HG03571 (cell line): ENCODE results near the gene WHRN.

Experiments used
- ATAC-seq: cut with Tn5 transposase; IDR thresholded peaks from one replicate; pipeline ENCODE4 v1.9.1; 2021; ENCODE audit not compliant: unreplicated experiment

The WHRN gene

GRCh38 chr9:114473447-114473801, 31.8 kb downstream of the WHRN start:
- ATAC-seq = no peak

GRCh38 chr9:114472765-114473446, 32.4 kb downstream of the WHRN start:
- no peak for ATAC-seq

GRCh38 chr9:114471157-114471556, 34.1 kb downstream of the WHRN start:
- ATAC-seq = no peak

GRCh38 chr9:114470581-114470980, 34.7 kb downstream of the WHRN start:
- ATAC-seq = no peak

GRCh38 chr9:114470121-114470520, 35.2 kb downstream of the WHRN start:
- ATAC-seq = no peak

- ATAC-seq = no peak
Measured at GRCh38 chr9:114469091-114469853, 36.0 kb downstream of the WHRN start.

GRCh38 chr9:114467910-114468309, 37.4 kb downstream of the WHRN start:
- no peak for ATAC-seq

GRCh38 chr9:114467226-114467750, 38.0 kb downstream of the WHRN start:
- ATAC-seq = no peak

- ATAC-seq = no peak
Measured at GRCh38 chr9:114465906-114466900, 39.1 kb downstream of the WHRN start.

- no peak for ATAC-seq
Measured at GRCh38 chr9:114465417-114465816, 39.9 kb downstream of the WHRN start.

GRCh38 chr9:114464281-114465051, 40.8 kb downstream of the WHRN start:
- ATAC-seq = no peak

- ATAC-seq = no peak
Measured at GRCh38 chr9:114462791-114463190, 42.5 kb downstream of the WHRN start.

- ATAC-seq = no peak
Measured at GRCh38 chr9:114461468-114461867, 43.8 kb downstream of the WHRN start.

- no peak for ATAC-seq
Measured at GRCh38 chr9:114460513-114461199, 44.6 kb downstream of the WHRN start.

GRCh38 chr9:114459464-114459863, 45.8 kb downstream of the WHRN start:
- ATAC-seq = no peak

- ATAC-seq = no peak
Measured at GRCh38 chr9:114456929-114457328, 48.3 kb downstream of the WHRN start.

- ATAC-seq = no peak
Measured at GRCh38 chr9:114454652-114455051, 50.6 kb downstream of the WHRN start.

- ATAC-seq = no peak
Measured at GRCh38 chr9:114452219-114453165, 52.8 kb downstream of the WHRN start.

GRCh38 chr9:114451707-114452031, 53.6 kb downstream of the WHRN start:
- no peak for ATAC-seq
